ENCODE measurements around the gene UTRN.

Gene UTRN

GRCh38 chr6:144298194-144298593 is 13.1 kb downstream of the UTRN start:
- Histone ChIP-seq H3K9ac (ENCODE audit: low read length) (no peak overlapping the region), H3K79me2 (ENCODE audit: low read length) (no peaks in the 10 kb centered on the region), H2AFZ (ENCODE audit: low read depth, low read length) (no peak overlapping the region), H3K4me3 (ENCODE audit: low read length) (no peak overlapping the region), H3K4me2 (ENCODE audit: low read length) (no peak overlapping the region), H4K20me1 (ENCODE audit: insufficient read depth, low read length) (no peaks in the 10 kb centered on the region), H3K27ac (ENCODE audit: low read length) (no peak overlapping the region), H3K27me3 (ENCODE audit: low read depth, low read length) (0 out of 2 replicates have a peak, but pooled peaks cover 2% of the 10 kb centered on the region), H3K4me1 (ENCODE audit: low read length) (no peaks in the 10 kb centered on the region), H3K36me3 (replicated peaks; ENCODE audit: low read depth, low read length) (no peaks in the 10 kb centered on the region), H3K9me3 (ENCODE audit: insufficient read depth, low read length) (no peaks in the 10 kb centered on the region)
- TF ChIP-seq EZH2phosphoT487 (IDR thresholded peaks at IDR 0.05; ENCODE audit: low read depth) (no peak), CTCF (IDR thresholded peaks at IDR 0.05; ENCODE audit: low read depth, low read length) (no peak)

- Histone ChIP-seq H3K27ac (ENCODE audit: low read length) (no peak overlapping the region), H3K79me2 (ENCODE audit: low read length) (no peaks in the 10 kb centered on the region), H3K4me1 (ENCODE audit: low read length) (no peaks in the 10 kb centered on the region), H3K36me3 (replicated peaks; ENCODE audit: low read depth, low read length) (no peaks in the 10 kb centered on the region), H2AFZ (ENCODE audit: low read depth, low read length) (no peak overlapping the region), H3K4me3 (ENCODE audit: low read length) (no peak overlapping the region), H3K27me3 (ENCODE audit: low read depth, low read length) (0 out of 2 replicates have a peak, but pooled peaks cover 2% of the 10 kb centered on the region), H3K4me2 (ENCODE audit: low read length) (no peak overlapping the region), H4K20me1 (ENCODE audit: insufficient read depth, low read length) (no peaks in the 10 kb centered on the region), H3K9ac (ENCODE audit: low read length) (no peak overlapping the region), H3K9me3 (ENCODE audit: insufficient read depth, low read length) (no peaks in the 10 kb centered on the region)
- TF ChIP-seq EZH2phosphoT487 (IDR thresholded peaks at IDR 0.05; ENCODE audit: low read depth) (no peak), CTCF (IDR thresholded peaks at IDR 0.05; ENCODE audit: low read depth, low read length) (no peak)
Measured at GRCh38 chr6:144298916-144299315, 13.8 kb downstream of the UTRN start.

GRCh38 chr6:144302701-144303372 is 17.7 kb downstream of the UTRN start:
- Histone ChIP-seq H3K9me3 (ENCODE audit: insufficient read depth, low read length) (no peaks in the 10 kb centered on the region), H2AFZ (ENCODE audit: low read depth, low read length) (no peak overlapping the region), H3K36me3 (replicated peaks; ENCODE audit: low read depth, low read length) (no peaks in the 10 kb centered on the region), H3K79me2 (ENCODE audit: low read length) (no peaks in the 10 kb centered on the region), H3K27ac (ENCODE audit: low read length) (no peak overlapping the region), H3K4me2 (ENCODE audit: low read length) (no peak overlapping the region), H3K27me3 (ENCODE audit: low read depth, low read length) (0 out of 2 replicates have a peak, but pooled peaks cover 7% of the 10 kb centered on the region), H3K4me3 (ENCODE audit: low read length) (no peak overlapping the region), H3K9ac (ENCODE audit: low read length) (no peak overlapping the region), H4K20me1 (ENCODE audit: insufficient read depth, low read length) (no peaks in the 10 kb centered on the region), H3K4me1 (ENCODE audit: low read length) (no peaks in the 10 kb centered on the region)
- TF ChIP-seq EZH2phosphoT487 (IDR thresholded peaks at IDR 0.05; ENCODE audit: low read depth) (no peak), CTCF (IDR thresholded peaks at IDR 0.05; ENCODE audit: low read depth, low read length) (no peak)

- H3K9ac ChIP-seq (ENCODE audit: low read length): no peak overlapping the region
- H3K4me1 ChIP-seq (ENCODE audit: low read length): no peaks in the 10 kb centered on the region
- no peak overlapping the region for H3K27ac ChIP-seq (ENCODE audit: low read length)
- TF ChIP-seq CTCF (IDR thresholded peaks at IDR 0.05; ENCODE audit: low read depth, low read length): no peak
- TF ChIP-seq EZH2phosphoT487 (IDR thresholded peaks at IDR 0.05; ENCODE audit: low read depth): no peak
- H3K4me3 ChIP-seq (ENCODE audit: low read length): no peak overlapping the region
- H3K9me3 ChIP-seq (ENCODE audit: insufficient read depth, low read length): no peaks in the 10 kb centered on the region
- no peaks in the 10 kb centered on the region for H3K79me2 ChIP-seq (ENCODE audit: low read length)
- H3K27me3 ChIP-seq (ENCODE audit: low read depth, low read length): peaks cover 7% of the 10 kb centered on the region; the same call in 1 of the 2 replicates
- H3K4me2 ChIP-seq (ENCODE audit: low read length): no peak overlapping the region
- no peak overlapping the region for H2AFZ ChIP-seq (ENCODE audit: low read depth, low read length)
- H4K20me1 ChIP-seq (ENCODE audit: insufficient read depth, low read length): no peaks in the 10 kb centered on the region
- H3K36me3 ChIP-seq (replicated peaks; ENCODE audit: low read depth, low read length): no peaks in the 10 kb centered on the region
Measured at GRCh38 chr6:144304223-144304848, 19.2 kb downstream of the UTRN start.

Data from OCI-LY3 (cell line).